Nucleus accumbens (tissue), 56 donors: ENCODE data around the gene RNF212.
"Not testable (repeated sequence)": the region's sequence is repeated elsewhere in the genome, so short reads cannot be mapped to it uniquely, and the experiment has no call there.

Source experiments
- DNase-seq, 56 donors: peaks; one replicate each; lab custom pipeline; 2025; lab: John Stamatoyannopoulos, UW

The RNF212 gene

GRCh38 chr4:1113311-1114009, at the start of gene RNF212:
RNF212 (minus strand) TSS chr4:1113564; CDS start chr4:1113464, 100 bp downstream.
- DNase-seq = peak in 2 of 56 donors; percentile 13 to 23

GRCh38 chr4:1160351-1160750, 47.0 kb upstream of the RNF212 start:
- DNase-seq = no peak

DNA sequence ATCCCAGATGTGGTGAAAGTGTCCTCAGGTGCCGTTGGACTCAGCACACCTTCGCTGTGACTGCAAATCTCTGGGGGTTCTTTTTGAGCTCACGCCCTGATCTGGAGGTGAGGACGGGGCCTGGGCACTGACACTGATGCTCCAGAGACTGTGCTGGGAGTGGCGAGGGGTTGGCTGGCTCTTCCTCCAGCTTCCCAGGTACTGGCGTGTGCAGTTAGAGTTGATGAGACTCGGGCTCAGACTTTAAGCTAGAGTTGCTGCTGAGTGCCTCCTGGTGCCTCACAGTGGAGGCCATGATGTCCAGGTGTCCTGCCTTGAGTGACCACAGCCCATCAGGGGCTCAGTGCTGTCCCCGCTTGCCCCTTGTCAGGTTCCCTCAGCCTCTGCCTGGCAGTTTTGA, 42.7 kb upstream of the RNF212 start:
- no peak for DNase-seq

GRCh38 chr4:1155314-1155713, 42.0 kb upstream of the RNF212 start:
- DNase-seq = no peak

GRCh38 chr4:1154523-1155182, 41.3 kb upstream of the RNF212 start:
- DNase-seq = peak in 1 of 56 donors; percentile 14

DNA sequence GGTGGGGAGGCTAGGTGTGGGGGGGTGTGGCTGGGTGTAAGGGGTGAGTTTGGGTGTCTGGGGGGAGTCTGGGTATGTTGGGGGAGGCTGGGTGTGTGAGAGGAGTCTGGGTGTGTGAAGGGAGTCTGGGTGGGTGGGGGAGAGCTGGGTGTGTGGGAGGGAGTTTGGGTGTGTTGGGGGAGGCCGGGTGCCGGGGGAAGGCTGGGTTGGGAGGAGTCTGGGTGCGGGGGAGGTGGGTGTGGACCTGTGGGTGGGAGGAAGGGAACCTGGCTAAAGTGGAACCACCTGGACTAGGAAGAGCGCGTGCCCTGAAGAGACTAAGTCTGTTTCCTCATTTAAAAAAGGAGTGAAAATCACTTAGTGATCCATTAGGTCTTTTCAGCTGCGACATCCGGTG, 40.8 kb upstream of the RNF212 start:
- DNase-seq = no peak

- DNase-seq = no peak
Observed at GRCh38 chr4:1153567-1154090, 40.3 kb upstream of the RNF212 start.

GRCh38 chr4:1152290-1152689, 38.9 kb upstream of the RNF212 start:
- DNase-seq = no peak

GRCh38 chr4:1151541-1151940, 38.2 kb upstream of the RNF212 start:
- DNase-seq = no peak

DNA sequence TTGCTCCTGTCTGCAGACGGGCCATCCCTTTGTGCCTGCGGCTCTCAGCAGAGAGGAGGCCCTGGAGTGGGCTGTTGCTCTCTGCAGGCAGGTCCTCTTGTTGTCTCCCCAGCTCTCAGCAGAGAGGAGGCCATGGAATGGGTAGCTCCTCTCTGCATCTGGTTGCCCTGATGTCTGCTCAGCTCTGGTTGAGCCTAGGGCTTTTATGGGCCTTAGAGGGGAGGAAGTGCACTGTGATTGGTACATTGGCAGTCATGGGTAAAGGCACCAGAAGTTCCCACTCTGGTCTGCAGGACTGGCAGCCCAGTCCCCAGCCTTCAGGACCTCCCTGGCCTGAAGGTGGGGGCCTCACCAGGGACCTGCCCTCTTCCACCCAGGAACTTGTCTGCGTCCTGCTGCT, 37.5 kb upstream of the RNF212 start:
- DNase-seq = no peak

DNA sequence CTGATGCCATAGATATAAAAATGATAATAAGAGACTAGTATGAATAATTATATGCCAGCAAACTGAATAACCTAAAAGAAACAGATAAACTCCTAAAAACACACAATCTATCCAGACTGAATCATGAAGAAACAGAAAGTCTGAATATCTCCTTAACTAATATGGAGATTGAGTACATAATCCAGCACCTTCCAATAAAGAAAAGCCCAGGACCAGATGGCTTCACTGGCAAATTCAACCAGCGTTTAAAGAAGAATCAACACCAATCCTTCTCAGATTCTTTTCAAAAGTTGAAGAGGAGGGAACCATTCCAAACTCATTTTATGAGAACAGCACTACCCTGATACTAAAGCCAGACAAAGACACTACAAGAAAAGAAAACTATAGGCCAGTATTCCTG, 26.5 kb upstream of the RNF212 start:
- no peak for DNase-seq

DNA sequence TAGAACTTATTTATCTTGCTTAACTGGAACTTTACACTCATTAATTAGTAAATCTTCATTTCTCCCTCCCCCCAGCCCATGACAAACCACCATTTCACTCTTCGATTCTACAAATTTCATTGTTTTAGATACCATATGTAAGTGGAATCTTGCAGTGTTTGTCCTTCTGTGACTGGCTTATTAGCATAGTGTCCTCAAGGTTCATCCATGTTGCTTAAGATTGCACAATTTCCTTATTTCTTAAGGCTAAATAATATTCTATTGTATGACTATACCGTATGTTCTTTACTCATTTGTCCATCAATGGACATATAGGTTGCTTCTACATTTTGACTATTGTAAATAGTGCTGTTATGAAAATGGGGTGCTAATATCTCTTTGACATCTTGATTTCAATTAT, 24.5 kb upstream of the RNF212 start:
- no peak for DNase-seq

DNA sequence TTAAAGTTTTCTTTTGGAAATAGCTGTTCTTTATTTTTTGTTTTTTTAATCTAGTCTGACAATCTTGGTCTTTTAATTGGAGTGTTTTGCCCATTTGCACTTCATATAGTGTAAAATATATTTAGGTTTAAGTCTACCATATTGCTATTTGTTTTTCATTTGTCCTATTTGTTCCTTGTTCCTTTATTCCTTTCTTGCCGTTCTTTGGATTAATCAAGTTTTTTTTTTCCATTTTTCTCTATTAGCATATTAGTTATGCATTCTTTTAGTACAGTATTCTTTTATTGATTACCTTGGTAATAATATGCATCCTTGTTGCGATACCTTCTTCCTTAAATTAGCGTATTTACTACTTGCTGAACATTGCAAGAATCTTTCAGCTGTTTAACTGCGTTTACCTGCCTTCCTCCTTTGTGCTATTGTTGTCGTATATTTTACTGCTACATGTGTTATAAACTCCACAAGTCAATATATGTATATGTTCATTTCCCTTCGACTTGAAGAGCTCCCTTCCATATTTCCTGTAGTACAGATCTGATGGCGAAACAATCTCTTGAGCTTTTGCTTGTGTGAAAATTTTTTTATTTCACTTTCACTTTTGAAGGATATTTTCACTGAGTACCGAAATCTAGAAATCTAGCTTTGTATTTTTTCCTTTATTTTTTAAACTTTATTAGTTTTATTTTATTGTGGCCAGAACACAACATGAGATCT, 23.9 kb upstream of the RNF212 start:
- DNase-seq = no peak

DNA sequence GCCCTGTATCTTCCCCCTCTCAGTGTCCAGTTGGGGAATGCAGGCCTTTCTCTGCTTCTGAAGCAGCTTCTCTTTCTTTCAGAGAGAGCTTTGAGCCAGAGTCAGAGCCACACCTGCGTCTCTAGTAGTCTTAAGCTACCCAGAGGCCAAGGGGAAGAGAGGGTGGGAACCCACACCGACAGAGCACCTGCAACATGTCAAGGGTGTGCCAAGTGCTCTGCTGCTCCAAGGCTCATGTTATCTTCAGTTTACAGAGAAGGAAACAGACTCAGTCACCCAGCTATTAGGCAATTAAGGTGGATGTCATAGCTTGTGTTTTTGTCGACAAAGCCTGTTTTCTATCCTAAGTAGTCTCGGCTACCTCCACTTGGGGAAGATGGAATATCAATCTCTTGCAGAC, 22.7 kb upstream of the RNF212 start:
- DNase-seq = no peak

DNA sequence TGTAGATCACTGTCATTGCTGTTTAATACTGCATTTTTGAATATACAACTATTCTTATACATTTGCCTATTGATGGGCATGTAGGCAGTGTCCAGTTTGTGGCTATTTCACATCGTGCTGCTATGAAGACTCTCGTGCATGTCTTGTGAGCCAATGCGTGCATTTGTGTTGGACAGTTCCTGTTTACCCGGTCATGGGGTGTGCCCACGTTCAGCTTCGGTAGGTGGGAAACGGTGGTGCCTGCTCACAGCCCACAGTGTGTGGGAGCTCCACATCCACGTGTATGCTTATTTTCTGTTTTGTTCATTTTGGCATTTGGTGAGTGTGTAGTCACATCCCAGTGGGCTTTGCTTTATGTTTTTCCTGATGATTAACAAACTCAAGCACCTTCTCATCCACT, 19.7 kb upstream of the RNF212 start:
- no peak for DNase-seq

DNA sequence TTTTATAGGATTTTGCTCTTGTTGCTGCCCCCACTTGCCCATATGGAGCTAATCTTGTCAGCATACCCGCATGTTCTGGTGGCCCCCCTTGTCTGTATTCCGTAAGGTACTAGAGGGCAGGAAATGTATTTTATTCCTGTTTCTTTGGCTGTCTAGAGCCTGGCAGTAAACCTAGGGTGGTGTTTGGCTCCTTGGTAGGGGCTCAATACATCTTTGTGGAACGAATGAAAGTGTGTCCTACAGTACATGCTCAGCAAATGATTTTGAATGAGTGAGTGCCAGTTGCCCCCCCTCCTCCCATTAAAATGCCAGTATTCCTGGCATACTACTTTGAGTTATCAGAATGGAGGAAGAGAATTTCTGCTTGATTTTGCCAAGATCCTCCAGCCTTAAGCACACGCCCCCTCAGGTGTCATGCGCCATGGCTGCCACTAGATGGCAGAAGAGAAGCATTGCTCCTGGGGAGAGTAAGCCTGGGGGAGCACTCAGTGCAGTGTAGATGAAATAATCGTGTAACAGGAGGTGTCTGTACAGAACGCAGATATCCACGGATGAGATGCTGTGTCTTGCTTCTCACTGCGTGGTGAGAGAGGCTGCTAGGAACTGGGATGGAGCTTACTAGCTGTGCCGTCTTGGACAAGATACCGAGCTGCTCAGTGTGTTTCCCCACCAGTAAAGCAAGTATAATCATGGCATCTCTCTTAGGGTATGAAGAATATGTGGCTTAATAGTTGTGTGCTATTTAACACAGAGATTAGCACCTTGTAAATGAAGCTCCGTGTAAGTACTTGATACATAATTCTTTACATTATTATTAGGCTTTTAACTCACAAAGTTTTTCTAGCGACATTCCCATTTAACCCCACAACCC, 17.2 kb upstream of the RNF212 start:
- peak in 50 of 56 donors; percentile 4 to 80 (median 53) for DNase-seq

- DNase-seq = no peak
Observed at GRCh38 chr4:1126506-1126905, 13.1 kb upstream of the RNF212 start.

DNA sequence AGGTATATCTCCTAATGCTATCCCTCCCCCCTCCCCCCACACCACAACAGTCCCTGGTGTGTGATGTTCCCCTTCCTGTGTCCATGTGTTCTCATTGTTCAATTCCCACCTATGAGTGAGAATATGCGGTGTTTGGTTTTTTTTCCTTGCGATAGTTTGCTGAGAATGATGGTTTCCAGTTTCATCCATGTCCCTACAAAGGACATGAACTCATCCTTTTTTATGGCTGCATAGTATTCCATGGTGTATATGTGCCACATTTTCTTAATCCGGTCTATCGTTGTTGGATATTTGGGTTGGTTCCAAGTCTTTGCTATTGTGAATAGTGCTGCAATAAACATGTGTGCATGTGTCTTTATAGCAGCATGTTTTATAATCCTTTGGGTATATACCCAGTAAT, 12.1 kb upstream of the RNF212 start:
- DNase-seq = not testable (repeated sequence)

DNA sequence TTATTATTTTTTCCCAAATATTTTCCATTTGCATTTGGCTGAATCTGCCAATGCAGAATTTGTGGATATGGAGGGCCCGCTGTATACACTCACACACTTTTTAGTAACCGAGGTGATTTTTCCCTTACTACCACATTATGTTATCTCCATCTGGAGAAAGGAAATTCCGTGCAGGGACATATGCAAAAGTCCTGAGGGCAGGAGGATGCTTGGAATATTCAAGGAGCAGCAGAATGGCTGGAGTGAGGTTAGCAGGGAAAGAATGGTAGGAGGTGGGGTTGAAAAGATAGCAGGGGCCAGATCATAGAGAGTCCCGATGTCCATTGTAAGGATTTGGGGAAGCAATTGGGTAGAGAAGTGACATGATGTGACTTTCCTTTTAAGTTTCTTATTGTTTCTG, 11.5 kb upstream of the RNF212 start:
- no peak for DNase-seq

GRCh38 chr4:1122505-1122904, 9.1 kb upstream of the RNF212 start:
- DNase-seq = no peak
